Measurements from ENCODE around the gene PHF3.

PHF3 gene, protein sequence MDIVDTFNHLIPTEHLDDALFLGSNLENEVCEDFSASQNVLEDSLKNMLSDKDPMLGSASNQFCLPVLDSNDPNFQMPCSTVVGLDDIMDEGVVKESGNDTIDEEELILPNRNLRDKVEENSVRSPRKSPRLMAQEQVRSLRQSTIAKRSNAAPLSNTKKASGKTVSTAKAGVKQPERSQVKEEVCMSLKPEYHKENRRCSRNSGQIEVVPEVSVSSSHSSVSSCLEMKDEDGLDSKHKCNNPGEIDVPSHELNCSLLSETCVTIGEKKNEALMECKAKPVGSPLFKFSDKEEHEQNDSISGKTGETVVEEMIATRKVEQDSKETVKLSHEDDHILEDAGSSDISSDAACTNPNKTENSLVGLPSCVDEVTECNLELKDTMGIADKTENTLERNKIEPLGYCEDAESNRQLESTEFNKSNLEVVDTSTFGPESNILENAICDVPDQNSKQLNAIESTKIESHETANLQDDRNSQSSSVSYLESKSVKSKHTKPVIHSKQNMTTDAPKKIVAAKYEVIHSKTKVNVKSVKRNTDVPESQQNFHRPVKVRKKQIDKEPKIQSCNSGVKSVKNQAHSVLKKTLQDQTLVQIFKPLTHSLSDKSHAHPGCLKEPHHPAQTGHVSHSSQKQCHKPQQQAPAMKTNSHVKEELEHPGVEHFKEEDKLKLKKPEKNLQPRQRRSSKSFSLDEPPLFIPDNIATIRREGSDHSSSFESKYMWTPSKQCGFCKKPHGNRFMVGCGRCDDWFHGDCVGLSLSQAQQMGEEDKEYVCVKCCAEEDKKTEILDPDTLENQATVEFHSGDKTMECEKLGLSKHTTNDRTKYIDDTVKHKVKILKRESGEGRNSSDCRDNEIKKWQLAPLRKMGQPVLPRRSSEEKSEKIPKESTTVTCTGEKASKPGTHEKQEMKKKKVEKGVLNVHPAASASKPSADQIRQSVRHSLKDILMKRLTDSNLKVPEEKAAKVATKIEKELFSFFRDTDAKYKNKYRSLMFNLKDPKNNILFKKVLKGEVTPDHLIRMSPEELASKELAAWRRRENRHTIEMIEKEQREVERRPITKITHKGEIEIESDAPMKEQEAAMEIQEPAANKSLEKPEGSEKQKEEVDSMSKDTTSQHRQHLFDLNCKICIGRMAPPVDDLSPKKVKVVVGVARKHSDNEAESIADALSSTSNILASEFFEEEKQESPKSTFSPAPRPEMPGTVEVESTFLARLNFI (N-terminal part only)

DNA sequence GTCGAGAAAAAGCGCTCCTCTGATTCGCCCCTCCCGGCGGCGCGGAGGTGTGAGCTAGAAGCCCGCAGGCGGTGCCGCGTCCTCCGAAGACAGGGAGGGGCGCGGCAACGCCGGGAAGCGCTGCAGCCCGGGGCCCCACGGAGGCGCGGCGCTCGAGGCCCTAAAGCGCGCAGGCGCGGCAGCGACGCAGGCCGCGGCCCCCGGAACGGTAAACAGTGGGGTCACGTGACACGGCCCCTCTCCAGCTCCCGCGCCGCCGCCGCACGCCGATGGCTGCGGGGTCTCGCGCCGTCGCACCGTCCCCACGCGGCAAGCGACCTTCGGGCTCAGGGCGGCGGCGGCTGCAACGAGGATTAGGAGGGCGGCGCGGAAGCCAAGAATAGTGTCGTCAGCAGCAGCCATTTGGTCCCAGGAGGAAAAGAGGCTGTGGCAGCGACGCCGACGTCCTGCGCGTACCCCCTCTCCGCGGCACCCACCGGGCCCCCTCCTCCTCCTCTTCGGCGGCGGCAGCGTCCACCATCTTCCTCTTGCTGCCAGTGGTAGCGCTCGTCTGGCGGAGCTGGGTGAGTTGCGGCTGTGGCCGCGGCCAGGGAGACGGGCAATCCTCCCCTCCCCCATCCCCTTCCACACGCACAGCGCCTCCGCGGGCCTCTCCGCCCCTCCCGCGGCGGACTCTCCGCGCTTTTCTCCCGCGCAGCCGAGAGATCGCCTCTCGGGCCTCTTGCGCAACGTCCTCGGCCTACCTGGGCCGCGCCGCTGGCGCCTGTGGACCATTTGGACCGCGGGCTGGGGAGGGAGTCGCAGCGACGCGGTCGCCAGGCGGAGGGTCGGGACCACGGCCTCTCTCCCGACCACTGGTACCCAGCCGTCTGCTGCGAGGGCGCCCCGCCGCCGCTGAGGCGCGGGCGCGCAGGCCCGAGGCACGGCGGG, at the start of gene PHF3:
TSS of gene PHF3 (plus strand) at position 215 of the 930 bp plus-strand sequence. CDS start 10,750 bp downstream, outside the sequence.
- DNase-seq: peak; percentile 40

DNA sequence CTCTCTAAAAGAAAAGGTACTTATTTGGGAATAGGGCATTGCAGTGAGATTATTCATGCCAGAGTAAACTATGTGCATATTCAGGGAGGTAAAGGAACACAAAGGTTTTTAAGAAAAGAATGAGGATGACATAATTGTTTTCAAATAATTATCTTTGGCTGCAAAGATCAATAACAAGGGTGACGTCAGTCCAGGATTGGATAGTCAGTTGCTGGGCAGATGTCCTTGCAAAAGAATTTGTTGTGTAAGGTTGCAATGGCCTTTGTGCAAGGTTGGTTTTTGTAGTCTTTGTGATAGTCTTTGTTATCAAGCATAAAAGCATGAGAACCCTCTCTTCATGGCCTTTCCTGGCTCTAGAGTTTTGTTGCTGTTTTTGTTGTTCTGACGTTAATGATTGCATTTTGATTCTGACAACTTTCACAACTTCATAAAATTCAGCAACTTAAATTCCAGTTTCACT, 45.6 kb upstream of the PHF3 start:
- no peak for DNase-seq

DNA sequence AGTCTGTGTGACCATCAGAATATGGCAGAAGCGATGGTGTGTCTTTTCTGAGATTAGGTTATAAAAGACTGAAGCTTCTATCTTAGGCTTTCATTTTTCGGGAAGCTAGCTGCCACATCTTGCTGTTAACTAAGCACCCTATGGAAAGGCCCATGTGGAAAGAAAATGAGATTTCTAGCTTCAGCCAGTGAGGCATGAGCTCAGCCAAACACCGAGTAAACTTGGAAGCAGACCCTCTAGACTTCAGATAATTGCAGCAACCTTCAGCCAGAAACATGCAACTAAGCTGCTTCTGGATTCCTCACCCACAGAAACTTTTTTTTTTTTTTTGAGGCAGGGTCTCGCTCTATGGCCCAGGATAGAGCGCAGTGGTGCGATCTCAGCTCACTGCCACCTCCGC, 42.7 kb upstream of the PHF3 start:
- DNase-seq: no peak

DNA sequence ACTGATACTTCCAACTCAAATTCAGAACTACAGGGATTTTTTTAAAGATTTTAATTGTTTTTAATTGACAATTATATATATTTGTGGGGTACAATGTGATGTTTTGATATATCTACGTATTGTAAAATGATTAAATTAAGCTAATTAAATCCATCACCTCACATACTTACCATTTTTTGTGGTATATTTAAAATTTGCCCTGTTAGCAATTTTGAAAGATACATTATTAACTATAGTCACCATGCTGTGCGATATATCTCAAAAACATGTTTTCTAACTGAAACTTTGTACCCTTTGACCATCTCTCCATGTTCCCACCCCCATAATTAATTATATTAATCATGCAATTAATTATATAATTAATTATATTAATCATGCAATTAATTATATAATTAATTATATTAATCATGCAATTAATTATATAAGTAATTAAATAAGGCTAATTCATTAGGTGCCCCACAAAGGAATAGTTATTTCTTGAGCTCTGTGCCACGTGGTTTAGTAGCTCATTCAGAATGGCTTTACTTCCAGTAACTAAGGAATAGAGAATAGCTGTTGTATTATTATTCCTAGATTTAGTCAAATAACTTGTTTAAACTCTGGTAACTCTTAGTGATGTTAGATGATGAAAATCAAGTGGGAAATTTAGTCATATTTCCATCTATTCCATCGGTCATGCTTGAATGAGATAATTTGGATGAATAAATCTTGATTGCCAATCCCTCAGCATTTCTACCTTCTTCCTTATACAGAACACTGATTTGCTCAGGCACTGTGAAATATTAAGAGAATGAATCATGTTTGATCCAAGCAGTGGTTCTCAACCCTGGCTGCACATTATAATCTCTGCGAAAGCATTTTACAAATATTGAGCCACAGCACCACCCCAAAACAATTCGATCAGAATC, 38.2 kb upstream of the PHF3 start:
- no peak for DNase-seq

DNA sequence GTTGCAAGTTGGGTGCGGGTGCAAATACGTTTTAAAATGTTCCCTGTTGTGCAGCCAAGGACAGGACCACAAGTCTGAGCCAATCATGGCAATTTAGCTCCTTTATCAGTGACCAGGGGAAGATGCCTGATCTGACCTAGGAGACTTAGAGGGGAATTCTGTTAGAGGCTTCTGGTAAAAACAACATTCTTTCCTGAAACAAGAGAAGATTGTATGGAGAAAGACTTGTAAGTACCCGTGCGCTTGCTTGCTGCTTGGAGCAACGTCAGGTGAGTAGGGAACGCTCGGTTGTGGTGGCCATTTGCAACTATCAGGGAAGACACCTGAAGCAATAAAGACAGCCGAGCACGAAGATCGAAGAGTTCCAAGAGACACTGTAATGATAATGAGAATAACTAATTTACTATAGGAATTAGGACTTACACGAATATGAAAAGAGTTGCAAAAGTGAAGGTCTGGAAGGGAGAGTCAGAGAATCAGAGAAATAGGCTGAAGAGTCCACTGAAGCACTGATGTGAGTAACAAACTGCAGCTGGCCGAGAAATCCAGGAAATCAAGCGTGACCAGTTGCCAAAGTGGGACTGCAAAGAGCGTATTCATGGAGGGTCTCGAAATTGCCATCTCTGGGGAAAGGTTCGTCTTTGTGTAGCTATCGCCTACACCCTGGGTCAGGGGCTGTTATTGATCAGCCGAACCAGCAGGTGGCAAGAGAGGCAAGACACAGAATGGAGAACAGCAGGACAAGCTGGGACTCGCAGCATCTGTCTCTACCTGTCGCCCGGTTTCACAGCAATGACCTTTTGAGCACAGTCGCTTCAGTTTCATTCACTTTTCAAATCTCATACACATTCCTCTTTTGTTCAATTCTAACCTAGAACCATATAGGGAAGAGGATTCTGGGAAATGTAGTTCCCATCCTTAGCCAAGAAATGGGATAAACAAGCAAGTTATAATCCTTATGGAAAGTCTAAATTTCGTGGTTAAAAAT, 37.3 kb upstream of the PHF3 start:
- DNase-seq: peak; percentile 24

DNA sequence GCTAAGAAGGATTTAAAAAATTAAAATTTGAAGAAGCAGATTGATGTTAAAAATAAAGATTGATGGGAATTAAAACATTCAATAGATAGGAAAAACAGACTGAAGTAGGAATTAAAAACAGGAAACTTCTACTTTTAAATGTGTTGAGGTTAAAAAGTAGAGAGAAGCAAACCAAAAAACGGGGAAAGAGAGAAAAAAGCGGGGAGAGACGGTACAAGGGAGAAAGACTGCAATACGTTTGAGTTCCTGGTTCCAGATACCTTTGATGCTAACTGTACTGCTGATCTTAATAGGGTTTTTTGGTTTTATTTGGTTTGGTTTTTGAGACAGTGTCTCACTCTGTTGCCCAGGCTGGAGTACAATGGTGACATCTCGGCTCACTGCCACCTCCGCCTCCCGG, 36.4 kb upstream of the PHF3 start:
- DNase-seq: no peak

DNA sequence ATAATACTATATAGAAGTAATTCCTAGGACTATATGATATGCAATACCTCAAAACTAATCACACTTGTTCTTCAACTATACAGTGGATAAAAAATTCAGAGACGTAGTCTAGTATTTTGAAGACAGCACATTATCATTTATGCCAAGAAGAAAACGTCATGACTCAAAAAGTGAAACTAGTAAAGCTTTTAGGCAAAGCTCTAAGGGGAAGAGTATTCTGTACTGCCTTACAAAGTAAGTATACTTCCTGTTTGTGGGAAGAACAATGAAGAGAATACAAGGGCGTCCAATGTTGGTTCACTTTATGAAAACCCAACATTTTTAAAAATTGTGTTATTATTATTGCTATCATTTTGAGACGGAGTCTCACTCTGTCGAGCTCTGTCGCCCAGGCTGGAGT, 35.5 kb upstream of the PHF3 start:
- no peak for DNase-seq

DNA sequence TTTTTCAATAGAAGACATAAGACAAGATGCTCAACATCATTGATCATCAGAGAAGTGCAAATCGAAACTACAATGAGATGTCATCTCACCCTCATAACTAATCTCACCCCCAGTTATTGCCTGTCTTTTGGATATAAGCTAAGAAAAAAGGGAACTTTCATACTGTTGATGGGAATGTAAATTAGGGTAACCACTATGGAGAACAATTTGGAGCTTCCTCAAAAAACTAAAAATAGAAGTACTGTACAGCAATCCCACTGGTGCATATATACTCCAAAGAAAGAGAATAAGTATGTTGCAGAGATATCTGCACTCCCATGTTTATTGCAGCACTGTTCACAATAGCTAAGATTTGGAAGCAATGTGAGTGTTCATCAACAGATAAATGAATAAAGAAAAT, 26.4 kb upstream of the PHF3 start:
- no peak for DNase-seq

DNA sequence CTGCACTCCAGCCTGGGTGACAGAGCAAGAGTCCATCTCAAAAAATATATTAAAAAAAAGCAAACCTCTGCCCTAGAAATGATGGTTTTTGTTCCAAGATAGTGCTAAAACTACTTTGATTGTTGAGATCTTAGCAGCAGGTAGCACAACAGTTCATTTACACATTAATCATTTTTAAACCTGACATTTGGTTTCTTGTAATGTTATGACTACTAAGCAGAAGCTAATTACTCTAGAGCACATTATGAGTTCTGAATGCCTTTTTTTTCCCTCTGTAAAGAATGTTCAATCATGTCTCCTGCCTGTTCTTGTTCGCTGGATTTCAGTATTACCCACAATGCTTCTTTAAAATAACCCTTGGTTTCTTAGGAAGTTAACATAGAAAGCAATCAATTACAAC, 24.7 kb upstream of the PHF3 start:
- no peak for DNase-seq

DNA sequence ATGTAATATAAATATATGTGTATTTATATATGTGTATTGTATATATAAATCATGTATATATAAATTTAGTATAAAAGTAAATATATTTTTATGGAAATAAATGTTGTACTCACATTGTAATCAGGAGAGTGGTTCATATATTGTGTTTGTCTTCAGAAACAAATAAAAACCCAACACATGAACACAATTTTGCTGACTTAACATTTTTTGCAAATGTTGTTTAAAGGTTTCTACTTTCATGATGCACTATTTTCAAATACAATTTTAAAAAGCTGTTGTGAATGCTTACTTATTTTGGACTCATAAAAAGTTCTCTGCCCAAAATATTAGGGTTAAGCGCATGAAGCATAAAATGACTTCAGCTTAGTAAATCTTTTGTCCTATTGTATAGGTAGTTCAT, 24.0 kb upstream of the PHF3 start:
- no peak for DNase-seq

DNA sequence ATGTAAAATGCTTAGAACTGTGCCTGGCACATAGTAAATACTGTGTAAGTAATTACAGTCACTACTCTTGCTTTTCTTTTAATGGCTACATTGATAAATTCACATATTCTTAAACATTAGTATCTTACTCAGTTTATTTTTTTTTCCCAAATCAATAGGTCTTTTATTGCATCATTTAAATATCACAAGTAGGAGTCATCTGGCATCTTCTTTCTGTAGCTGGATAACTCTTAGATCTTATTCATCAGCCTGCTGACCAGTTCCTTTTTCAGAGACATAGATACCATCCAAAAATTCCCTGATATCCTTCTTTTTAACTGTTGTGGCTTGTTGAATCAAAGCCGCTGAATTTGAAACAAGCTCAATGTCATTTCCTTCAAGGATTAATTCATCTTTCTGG, 20.0 kb upstream of the PHF3 start:
- DNase-seq: no peak

DNA sequence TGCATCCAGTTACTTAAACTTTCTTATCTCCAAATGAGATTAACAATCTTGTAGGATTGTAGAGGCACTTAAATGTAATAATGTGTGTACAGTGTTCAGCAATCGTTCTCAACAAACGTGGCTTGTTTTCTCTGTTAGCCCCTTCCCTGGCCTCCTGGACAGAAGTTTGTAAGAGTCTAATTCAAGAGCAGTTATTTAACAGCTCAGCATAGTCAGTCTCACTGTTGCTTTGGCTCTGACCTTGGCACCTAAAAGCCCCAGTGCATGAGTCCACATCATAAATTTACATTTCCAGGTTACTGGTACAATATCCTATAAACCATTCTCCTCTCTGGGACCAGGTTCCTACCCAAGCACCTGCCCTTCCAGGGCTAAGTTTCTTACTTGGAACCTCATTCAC, 11.5 kb upstream of the PHF3 start:
- DNase-seq: no peak

DNA sequence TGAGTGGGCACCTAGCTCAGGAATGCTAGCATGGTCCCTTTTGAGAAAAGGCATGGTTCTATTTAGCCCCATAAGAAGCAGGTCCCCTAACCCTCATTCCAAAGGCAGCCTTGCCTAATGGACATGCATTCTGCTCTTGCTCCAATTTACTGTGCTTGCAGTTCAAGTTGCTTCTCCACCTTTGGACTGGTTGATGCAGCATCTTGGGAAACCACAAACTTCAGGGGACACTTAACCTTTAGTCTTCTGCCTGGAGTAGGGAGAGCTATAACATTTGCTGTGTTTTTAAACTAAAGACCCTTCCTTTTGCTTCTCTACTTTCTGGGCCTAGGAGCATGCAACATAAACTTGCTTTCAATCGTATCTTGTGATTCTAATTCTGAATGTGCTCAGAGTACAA, 5.1 kb upstream of the PHF3 start:
- DNase-seq: no peak

DNA sequence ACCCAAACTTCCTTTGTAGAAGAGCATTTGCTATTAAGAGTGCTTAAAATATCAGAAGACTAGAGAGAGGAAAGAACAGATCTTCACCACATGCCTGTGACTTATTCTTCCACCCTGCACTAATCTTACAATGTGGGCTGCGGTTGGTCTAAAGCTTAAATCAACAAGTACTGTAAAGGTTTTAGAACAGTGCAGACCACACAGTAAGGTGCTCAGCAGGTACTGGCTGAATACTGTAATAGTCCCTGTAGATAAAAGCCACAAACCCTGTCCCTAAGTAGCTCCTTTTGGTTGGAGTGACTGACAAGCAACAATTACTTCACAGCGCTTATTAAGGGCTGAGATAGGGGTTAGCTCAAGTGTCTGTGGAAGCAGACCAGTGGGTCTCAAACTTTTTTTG, 972 bp upstream of the PHF3 start:
- DNase-seq: no peak

DNA sequence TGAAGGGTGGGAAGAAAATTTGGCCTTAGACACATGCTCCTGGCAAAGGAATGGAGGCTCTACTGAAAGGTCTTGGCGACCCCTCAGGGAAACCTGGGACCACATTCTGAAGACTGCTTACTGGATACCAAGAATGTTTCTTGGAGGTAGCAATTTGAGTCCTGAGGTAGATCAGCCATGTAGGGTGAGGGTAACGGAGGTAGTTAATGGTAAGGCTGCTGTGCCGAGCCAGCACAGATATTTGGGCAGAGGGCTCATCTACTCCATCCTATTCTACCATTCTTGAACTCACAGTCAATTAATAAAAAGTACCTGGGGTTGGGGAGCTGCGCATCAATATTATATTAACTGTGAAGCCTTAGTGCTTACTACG, 401 bp upstream of the PHF3 start:
- DNase-seq: no peak

DNA sequence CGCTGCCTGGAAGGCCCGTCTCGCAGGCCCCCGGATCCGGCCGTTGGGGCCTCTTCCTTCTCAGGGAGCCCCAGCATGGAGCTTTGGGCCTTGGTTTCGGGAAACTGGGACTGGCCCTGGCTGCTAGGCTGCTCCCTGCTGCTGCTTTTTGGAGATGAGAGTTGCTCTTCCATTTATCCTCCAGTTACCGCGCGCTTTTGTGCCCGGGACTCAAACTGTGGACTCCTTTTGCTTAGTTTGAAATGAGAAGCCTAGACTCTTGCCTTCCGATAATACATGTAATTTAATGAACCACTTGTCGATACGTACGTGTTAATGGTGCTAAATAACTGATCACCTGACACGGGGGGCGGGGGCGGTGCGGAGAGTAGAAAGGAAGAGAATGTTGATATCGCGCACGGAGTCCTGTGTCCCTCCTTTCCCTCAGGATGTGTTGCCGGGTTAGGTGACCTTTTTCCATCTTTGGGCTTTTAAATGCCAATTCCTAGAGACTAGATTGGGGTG, 968 bp downstream of the PHF3 start:
- no peak for DNase-seq

DNA sequence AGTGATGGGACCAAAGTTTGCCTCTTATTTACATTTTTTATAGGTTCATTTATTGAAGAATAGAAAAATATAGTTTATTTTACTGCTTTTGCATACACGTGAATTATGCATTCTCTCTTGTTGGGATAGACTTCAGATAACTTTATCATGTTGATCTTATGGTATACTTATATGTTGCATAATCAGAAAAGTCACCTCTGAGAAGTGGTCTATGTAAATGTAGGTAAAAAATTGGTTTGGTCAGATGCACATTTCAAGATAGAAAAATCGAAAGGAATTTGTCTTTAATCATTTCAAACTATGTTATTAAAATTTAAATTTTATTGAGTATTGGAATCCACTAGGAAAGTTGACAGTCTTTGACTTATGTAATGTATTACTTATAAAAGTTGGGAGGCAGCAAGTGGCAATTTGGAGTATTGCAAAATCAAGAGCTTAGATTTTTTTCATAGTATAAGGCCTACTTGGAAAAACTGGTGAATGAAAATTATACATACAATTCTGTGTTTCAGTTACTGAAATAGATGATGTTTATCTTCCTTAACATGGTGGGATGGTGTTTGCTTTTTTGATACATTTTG, 2.4 kb downstream of the PHF3 start:
- no peak for DNase-seq

DNA sequence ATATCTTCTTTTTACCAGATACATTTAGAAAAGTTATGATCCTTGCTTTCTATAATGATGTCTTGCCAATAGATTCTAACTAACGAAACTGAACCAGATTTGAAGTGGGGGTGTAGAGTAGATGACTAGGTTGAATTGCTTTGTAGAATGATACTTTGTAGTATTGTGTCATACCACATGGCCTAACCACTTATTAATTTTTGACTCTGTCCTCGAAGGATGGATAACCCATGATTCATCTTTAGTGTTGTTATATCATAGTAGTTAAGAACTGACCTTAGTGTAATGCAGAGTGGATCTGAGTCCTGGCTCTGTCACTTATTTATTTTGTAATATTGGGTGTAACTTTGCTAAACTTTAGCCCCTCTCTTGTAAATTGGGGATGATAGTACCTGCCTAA, 4.5 kb downstream of the PHF3 start:
- DNase-seq: no peak

DNA sequence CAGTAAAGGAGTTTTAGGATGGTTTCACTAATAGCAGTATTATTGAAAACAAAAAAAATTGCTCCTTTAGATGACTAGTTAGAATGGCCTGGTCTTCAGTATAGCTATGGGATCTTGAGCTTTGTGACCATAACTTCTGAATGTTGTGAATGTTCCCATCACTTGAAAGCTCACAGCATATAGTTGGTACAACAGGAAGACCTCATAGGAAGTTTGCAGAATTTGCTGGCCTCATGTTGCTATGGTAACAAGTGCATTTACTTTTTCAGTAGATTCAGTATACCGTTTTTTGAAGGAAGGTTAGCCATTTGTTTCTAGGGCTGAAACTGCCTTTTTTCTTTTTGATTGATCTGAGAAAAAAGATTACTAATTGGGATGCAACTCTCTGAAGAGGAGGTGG, 8.3 kb downstream of the PHF3 start:
- no peak for DNase-seq
